ENCODE data around the gene LCN6. TPM values are rescaled to one million over a fixed set of nuclear protein-coding genes. Genes with fewer than 3 reads are reported as not detected.

LCN6 gene
- total RNA-seq, 1 experiment from 2014 or later = not detected

DNA sequence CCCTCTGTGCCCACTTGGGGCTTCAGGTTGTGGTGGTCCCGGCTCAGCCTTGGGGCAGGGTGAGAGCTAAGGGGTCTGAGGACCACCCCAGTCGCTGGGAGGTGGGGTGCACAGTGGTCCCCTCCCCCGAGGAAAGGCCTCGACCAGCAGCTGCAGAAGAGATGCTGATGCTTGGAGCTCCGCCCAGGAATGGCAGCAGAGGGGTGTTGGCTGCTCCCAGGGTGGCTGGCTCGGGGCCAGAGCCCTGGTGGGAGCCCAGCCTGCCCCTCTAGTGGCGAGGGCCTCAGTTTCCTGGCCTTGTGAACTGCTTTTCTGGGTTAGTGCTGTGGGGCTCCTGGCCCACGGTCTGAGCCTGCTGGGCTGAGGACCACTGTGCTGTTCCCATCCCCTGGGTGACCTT is 34.8 kb downstream of the LCN6 start:
- WGBS (ENCODE audit: extremely low coverage, insufficient read length, low lambda C conversion rate) = no CpG with 5 or more reads among the region's 8 CpGs
- Histone ChIP-seq H2BK20ac (ENCODE audit: low read depth, low read length, poor library complexity, severe bottlenecking) (no peak overlapping the region), H2BK15ac (ENCODE audit: low read depth, low read length) (no peak overlapping the region), H3K23ac (ENCODE audit: insufficient read length, low read depth, low read length) (no peak overlapping the region), H3K9me3 (ENCODE audit: control insufficient read depth, low read depth, low read length) (no peaks in the 10 kb centered on the region), H2BK120ac (ENCODE audit: low read depth, low read length, poor library complexity, severe bottlenecking) (no peak overlapping the region), H3K23me2 (ENCODE audit: insufficient read length, low read depth, low read length, poor library complexity, severe bottlenecking) (peaks cover 12% of the 10 kb centered on the region), H3K4ac (ENCODE audit: low read depth, low read length) (no peak overlapping the region), H2BK12ac (ENCODE audit: insufficient read length, low read depth, low read length) (no peak overlapping the region), H3K79me2 (ENCODE audit: insufficient read depth, low read length) (peaks cover 4% of the 10 kb centered on the region; the same call in 1 of the 2 replicates), H3K27me3 (ENCODE audit: insufficient read depth, low read length) (no peaks in the 10 kb centered on the region), H3K4me1 (ENCODE audit: insufficient read depth, low read length) (no peaks in the 10 kb centered on the region; the same call in 1 of the 2 replicates), H4K91ac (ENCODE audit: insufficient read length, low read depth, low read length) (no peak overlapping the region), H3T11ph (ENCODE audit: low read length) (no peak overlapping the region), H2AK5ac (ENCODE audit: insufficient read length, low read length) (no peak overlapping the region), H3K79me1 (ENCODE audit: insufficient read depth, low read depth, low read length, poor library complexity, severe bottlenecking) (peaks cover 8% of the 10 kb centered on the region), H2AFZ (ENCODE audit: low read length) (no peak overlapping the region), H2BK5ac (ENCODE audit: insufficient read length, low read length) (no peak overlapping the region), H4K20me1 (ENCODE audit: control insufficient read depth, insufficient read depth, insufficient read length) (no peaks in the 10 kb centered on the region), H3K9ac (ENCODE audit: extremely low read depth, insufficient read length, low read length) (no peak overlapping the region), H3K18ac (ENCODE audit: insufficient read length, low read depth, low read length) (no peak overlapping the region), H3K14ac (ENCODE audit: insufficient read depth, low read length) (no peak overlapping the region), H4K5ac (ENCODE audit: insufficient read length, low read depth, low read length) (no peak overlapping the region), H3K56ac (ENCODE audit: insufficient read length, low read depth, low read length) (no peak overlapping the region), H4K8ac (replicated peaks; ENCODE audit: insufficient read length, low read depth, low read length) (no peak overlapping the region), H3K27ac (ENCODE audit: insufficient read length, low read depth, low read length) (no peak overlapping the region), H3K4me2 (ENCODE audit: insufficient read depth, insufficient read length, low read length) (peak overlapping the region; percentile 70)
- Mint-ChIP-seq H3K27ac (no peak overlapping the region), H3K27me3 (ENCODE audit: low read depth) (peaks cover 30% of the 10 kb centered on the region), H3K36me3 (ENCODE audit: insufficient read depth in 1 of 3, low read depth in 3 of 3) (peaks cover 0 to 5% (median 4%) of the 10 kb centered on the region in 3 experiments; a peak in 3 of 7 replicates), H3K4me3 (peak overlapping the region; percentile 70 to 85), H3K4me1 (peaks cover 3 to 10% of the 10 kb centered on the region in 2 experiments), H3K9me3 (no peaks in the 10 kb centered on the region)
- DNase-seq = peak; percentile 33
- no peak for TF ChIP-seq CTCF (conservative IDR thresholded peaks at IDR 0.05)
